Ammon's horn (tissue), 1 donor: ENCODE measurements around the gene CNPPD1.

Experiments used
- DNase-seq: peaks from one replicate; pipeline ENCODE4 v3.0.0-alpha.2; 2016; ENCODE audit warnings: low spot score

CNPPD1 gene

GRCh38 chr2:219122202-219122980, 54.3 kb downstream of the CNPPD1 start:
- peak; percentile 14 for DNase-seq
